Activated CD8-positive, alpha-beta T cell treated with anti-CD3 and anti-CD28 coated beads for 36 hours (primary cell): Measurements from ENCODE around the gene TRIM38. TPM values are rescaled to one million over a fixed set of nuclear protein-coding genes. Genes with fewer than 3 reads are reported as not detected.

ENCODE experiments used
- ATAC-seq: fragments of 200-7000 bp; cut with Tn5 transposase; one replicate; pipeline ENCODE4 v1.10.0; 2021; ENCODE audit warnings: mild to moderate bottlenecking, moderate library complexity
- CTCF ChIA-PET: fragments of 350-600 bp; sonication (Branson Sonifier 250); formaldehyde crosslinking; loops from one replicate; lab custom pipeline; 2021; ENCODE audit warnings: antibody characterized with exemption; lab: Charles Lee
- POLR2A ChIA-PET: fragments of 350-600 bp; sonication (Branson Sonifier 250); formaldehyde crosslinking; loops from one replicate; lab custom pipeline; 2021; ENCODE audit warnings: antibody characterized with exemption; lab: Charles Lee
- DNase-seq: peaks from one replicate; pipeline ENCODE4 v3.0.0-alpha.2; 2020
- H3K27ac Mint-ChIP-seq: one replicate; pipeline ENCODE4 v1.8.0; 2021; ENCODE audit warnings: mild to moderate bottlenecking, mixed read lengths
- H3K27me3 Mint-ChIP-seq: one replicate; pipeline ENCODE4 v1.8.0; 2021; ENCODE audit warnings: mixed read lengths
- H3K36me3 Mint-ChIP-seq: one replicate; pipeline ENCODE4 v1.8.0; 2021; ENCODE audit warnings: low read depth, mixed read lengths
- H3K4me1 Mint-ChIP-seq: one replicate; pipeline ENCODE4 v1.8.0; 2021; ENCODE audit warnings: low read depth, mixed read lengths
- H3K4me3 Mint-ChIP-seq: one replicate; pipeline ENCODE4 v1.8.0; 2021; ENCODE audit warnings: mild to moderate bottlenecking, moderate library complexity, mixed read lengths
- H3K9me3 Mint-ChIP-seq: one replicate; pipeline ENCODE4 v1.8.0; 2021; ENCODE audit warnings: mixed read lengths
- CTCF ChIP-seq: fragments of 200-600 bp; IDR thresholded peaks from one replicate; pipeline ENCODE4 v1.8.0; 2022; ENCODE audit warnings: antibody characterized with exemption, mild to moderate bottlenecking
- intact Hi-C: fragments of 100-400 bp; cut with micrococcal nuclease; formaldehyde crosslinking; loops from one replicate; pipeline ENCODE4 v1.10.0; 2022
- total RNA-seq, 2 experiments: library from RNA; stranded (reverse); gene quantifications; one replicate each; pipeline ENCODE4 v1.2.3, GENCODE V29; 2021

Gene TRIM38
- total RNA-seq, 2 experiments from 2014 or later, result 8.0 to 8.3 TPM

DNA sequence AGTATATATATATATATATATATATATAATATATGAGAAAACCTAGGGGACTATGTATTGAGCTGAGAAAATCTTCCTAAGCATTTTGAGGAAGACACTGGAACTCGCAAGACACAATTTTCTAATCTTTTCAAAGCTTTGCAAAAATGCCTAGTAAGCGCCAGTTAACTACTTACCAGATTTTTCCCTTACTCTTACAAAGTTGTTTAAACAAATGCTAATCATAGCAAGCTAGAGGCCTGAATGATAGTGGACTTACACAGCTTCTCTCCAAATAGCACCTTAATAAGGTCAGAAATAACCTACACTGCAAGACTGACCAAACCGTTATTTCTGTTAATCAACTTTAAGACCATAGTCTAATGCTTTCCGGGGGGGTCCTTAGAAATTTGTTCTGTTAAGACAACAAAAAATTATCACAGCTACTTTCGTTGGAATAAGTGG, 68.6 kb downstream of the TRIM38 start:
- Mint-ChIP-seq H3K36me3 (peaks cover 9% of the 10 kb centered on the region), H3K4me1 (peaks cover 50% of the 10 kb centered on the region), H3K9me3 (no peaks in the 10 kb centered on the region), H3K27me3 (peaks cover 3% of the 10 kb centered on the region), H3K4me3 (peak overlapping the region; percentile 91), H3K27ac (peak overlapping the region; percentile 98)
- DNase-seq (no peak), ATAC-seq (no peak)
- TF ChIP-seq CTCF, result no peak
- intact Hi-C loops, result loop anchor here (5.0 to 10.0 kb wide), 2 partner anchors 166 to 1104 kb away; a partner anchor contains a TSS
- ChIA-PET CTCF (interaction anchor here (1.6 to 4.3 kb wide), 5 partner anchors 10 to 66 kb away, joined by 5 to 48 read pairs (median 14); a partner anchor contains a TSS), POLR2A (interaction anchor here (0.7 to 23.0 kb wide), 23 partner anchors 11 to 1840 kb away, joined by 3 to 1376 read pairs (median 10); a partner anchor contains a TSS)

- H3K27me3 Mint-ChIP-seq, result peaks cover 3% of the 10 kb centered on the region
- H3K27ac Mint-ChIP-seq, result peak overlapping the region; percentile 98
- peak; percentile 66 for ATAC-seq
- CTCF ChIA-PET, result interaction anchor here (1.6 to 4.3 kb wide), 6 partner anchors 11 to 65 kb away, joined by 5 to 48 read pairs (median 10); a partner anchor contains a TSS
- no peak for TF ChIP-seq CTCF
- POLR2A ChIA-PET, result interaction anchor here (0.6 to 23.0 kb wide), 31 partner anchors 11 to 1861 kb away, joined by 3 to 1376 read pairs (median 5); a partner anchor contains a TSS
- H3K4me1 Mint-ChIP-seq, result peaks cover 50% of the 10 kb centered on the region
- intact Hi-C loops, result loop anchor here (5.0 to 10.0 kb wide), 2 partner anchors 166 to 1103 kb away; a partner anchor contains a TSS
- DNase-seq, result peak; percentile 95
- peak overlapping the region; percentile 91 for H3K4me3 Mint-ChIP-seq
- H3K9me3 Mint-ChIP-seq, result no peaks in the 10 kb centered on the region
- peaks cover 9% of the 10 kb centered on the region for H3K36me3 Mint-ChIP-seq
Observed at GRCh38 chr6:26031595-26032339, 69.2 kb downstream of the TRIM38 start.

GRCh38 chr6:26032340-26033084, 69.9 kb downstream of the TRIM38 start:
- no peak for TF ChIP-seq CTCF
- peak overlapping the region; percentile 98 for H3K27ac Mint-ChIP-seq
- peaks cover 6% of the 10 kb centered on the region for H3K36me3 Mint-ChIP-seq
- DNase-seq (peak; percentile 65), ATAC-seq (peak; percentile 9)
- intact Hi-C loops, result loop anchor here (5.0 to 10.0 kb wide), 2 partner anchors 165 to 1102 kb away; a partner anchor contains a TSS
- CTCF ChIA-PET, result interaction anchor here (1.1 to 4.3 kb wide), 6 partner anchors 12 to 65 kb away, joined by 3 to 48 read pairs (median 10); a partner anchor contains a TSS
- H3K4me1 Mint-ChIP-seq, result peaks cover 46% of the 10 kb centered on the region
- H3K27me3 Mint-ChIP-seq, result peaks cover 2% of the 10 kb centered on the region
- POLR2A ChIA-PET, result interaction anchor here (0.6 to 23.0 kb wide), 32 partner anchors 12 to 1860 kb away, joined by 3 to 1376 read pairs (median 6); a partner anchor contains a TSS
- peak overlapping the region; percentile 91 for H3K4me3 Mint-ChIP-seq
- H3K9me3 Mint-ChIP-seq, result no peaks in the 10 kb centered on the region

DNA sequence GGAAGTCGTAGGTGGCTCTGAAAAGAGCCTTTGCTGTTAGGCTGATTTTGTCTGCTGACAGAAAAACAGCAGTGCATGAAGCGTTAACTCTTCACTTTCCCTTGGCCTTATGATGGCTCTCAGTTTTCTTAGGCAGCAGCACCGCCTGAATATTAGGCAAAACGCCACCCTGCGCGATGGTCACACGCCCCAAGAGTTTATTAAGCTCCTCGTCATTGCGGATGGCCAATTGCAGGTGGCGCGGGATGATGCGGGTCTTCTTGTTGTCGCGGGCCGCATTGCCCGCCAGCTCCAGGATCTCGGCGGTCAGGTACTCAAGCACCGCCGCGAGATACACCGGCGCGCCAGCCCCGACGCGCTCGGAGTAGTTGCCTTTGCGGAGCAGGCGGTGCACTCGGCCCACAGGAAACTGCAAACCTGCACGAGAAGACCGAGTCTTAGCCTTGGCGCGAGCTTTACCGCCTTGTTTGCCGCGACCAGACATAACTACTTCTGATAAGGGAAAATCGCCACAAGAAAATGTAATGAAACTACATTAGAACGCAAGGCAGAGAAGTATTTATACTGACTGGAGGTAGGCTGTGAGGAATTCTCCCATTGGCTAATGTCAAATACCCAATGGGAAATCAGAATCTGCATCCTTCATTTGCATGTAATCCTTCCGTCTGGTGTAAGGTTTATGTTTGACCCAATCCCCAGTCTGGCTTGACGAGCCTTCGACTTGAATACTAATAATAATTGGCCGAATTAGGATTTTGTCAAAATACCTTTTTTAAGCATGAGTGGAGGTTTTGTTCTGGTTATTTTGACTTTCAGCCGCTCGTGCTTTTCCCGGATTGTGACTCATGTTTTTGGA, 70.7 kb downstream of the TRIM38 start:
- Mint-ChIP-seq H3K27ac (peak overlapping the region; percentile 98), H3K36me3 (peaks cover 6% of the 10 kb centered on the region), H3K9me3 (no peaks in the 10 kb centered on the region), H3K4me3 (peak overlapping the region; percentile 91), H3K27me3 (peaks cover 2% of the 10 kb centered on the region), H3K4me1 (peaks cover 40% of the 10 kb centered on the region)
- CTCF ChIA-PET, result interaction anchor here (1.1 to 4.3 kb wide), 4 partner anchors 11 to 65 kb away, joined by 3 to 48 read pairs (median 16); a partner anchor contains a TSS
- ATAC-seq (peak; percentile 62), DNase-seq (peak; percentile 81)
- intact Hi-C loops, result loop anchor here (5.0 to 10.0 kb wide), 2 partner anchors 164 to 1101 kb away; a partner anchor contains a TSS
- POLR2A ChIA-PET, result interaction anchor here (0.9 to 23.0 kb wide), 21 partner anchors 13 to 1838 kb away, joined by 3 to 1376 read pairs (median 6); a partner anchor contains a TSS
- TF ChIP-seq CTCF, result no peak
